A549 treated with GW870086 at 1 μM for 4 hours (cell line): ENCODE measurements around the gene OR52D1. TPM values are rescaled to one million over a fixed set of nuclear protein-coding genes. Genes with fewer than 3 reads are reported as not detected.

Experiments used
- total RNA-seq: library from RNA; stranded (reverse); fragments of 200-300 nt; extraction: Qiagen RNA extraction; gene quantifications from 5 replicates; pipeline ENCODE4 v1.2.3, GENCODE V29; 2022; ENCODE audit warnings: low read depth

OR52D1 gene
- total RNA-seq = not detected in 5 replicates

GRCh38 chr11:5488385-5488784, at the start of gene OR52D1:
OR52D1 (plus strand) TSS chr11:5488685; CDS start chr11:5488707, 22 bp downstream.

GRCh38 chr11:5441414-5441813, 47.1 kb upstream of the OR52D1 start, which contains the start of gene OR51I1:
OR51I1 (minus strand) TSS chr11:5441514; CDS start chr11:5441514, 0 bp downstream.

GRCh38 chr11:5449023-5449422, 39.5 kb upstream of the OR52D1 start, which contains the start of gene OR51I2:
OR51I2 (plus strand) TSS chr11:5449323; CDS start chr11:5453489, 4,166 bp downstream.

GRCh38 chr11:5509803-5510202, 21.3 kb downstream of the OR52D1 start, which contains the start of gene UBQLN3:
UBQLN3 (minus strand) TSS chr11:5509957; CDS start chr11:5509558, 399 bp downstream.

GRCh38 chr11:5516599-5516998, 28.1 kb downstream of the OR52D1 start, which contains the start of gene UBQLNL:
UBQLNL (minus strand) TSS chr11:5516699; CDS start chr11:5516441, 258 bp downstream.

Other genes starting within 250 kb of the OR52D1 start
- not detected in 5 replicates for gene HBG1, start 238.8 kb upstream of the OR52D1 start, total RNA-seq
- not detected in 5 replicates for gene HBG2, start 233.9 kb upstream of the OR52D1 start, total RNA-seq
- gene HBE1, start 218.7 kb upstream of the OR52D1 start, total RNA-seq = 0.38 TPM in 1 of 5 replicates, not detected in the others
- not detected in 5 replicates for gene OR51B4, start 186.7 kb upstream of the OR52D1 start, total RNA-seq
- not detected in 5 replicates for gene OR51B2, start 164.4 kb upstream of the OR52D1 start, total RNA-seq
- gene OR51B5, start 145.2 kb upstream of the OR52D1 start, total RNA-seq = 0.10 TPM in 2 of 5 replicates, not detected in the others
- gene OR51B6, start 137.2 kb upstream of the OR52D1 start, total RNA-seq = not detected in 5 replicates
- gene OR51M1, start 104.9 kb upstream of the OR52D1 start, total RNA-seq = not detected in 5 replicates
- not detected in 5 replicates for gene OR51Q1, start 66.6 kb upstream of the OR52D1 start, total RNA-seq
- not detected in 5 replicates for gene OR51I1, start 47.2 kb upstream of the OR52D1 start, total RNA-seq
- gene OR51I2, start 39.4 kb upstream of the OR52D1 start, total RNA-seq = not detected in 5 replicates
- not detected in 5 replicates for gene UBQLN3, start 21.3 kb downstream of the OR52D1 start, total RNA-seq
- not detected in 5 replicates for gene UBQLNL, start 28.0 kb downstream of the OR52D1 start, total RNA-seq
- not detected in 5 replicates for gene OR52H1, start 59.9 kb downstream of the OR52D1 start, total RNA-seq
- not detected in 5 replicates for gene OR52B6, start 92.2 kb downstream of the OR52D1 start, total RNA-seq
- gene TRIM6, start 108.0 kb downstream of the OR52D1 start, total RNA-seq = 8.9 to 12.0 TPM (median 10.2 TPM) in 5 replicates
- 2.6 to 4.0 TPM (median 3.6 TPM) in 5 replicates for gene TRIM34, start 136.3 kb downstream of the OR52D1 start, total RNA-seq
- gene TRIM5, start 196.4 kb downstream of the OR52D1 start, total RNA-seq = 10.2 to 10.9 TPM (median 10.8 TPM) in 5 replicates
- 0.58 to 2.2 TPM (median 0.89 TPM) in 5 replicates for gene TRIM22, start 201.1 kb downstream of the OR52D1 start, total RNA-seq
- gene OR56B1, start 247.8 kb downstream of the OR52D1 start, total RNA-seq = not detected in 5 replicates